Neuronal stem cell (in vitro differentiated cells): ENCODE measurements around the gene ETV5.

Experiments used
- DNase-seq: peaks from one replicate; pipeline ENCODE4 v3.0.0-alpha.2; 2013; ENCODE audit warnings: low spot score
- H2AFZ ChIP-seq: one replicate; pipeline ENCODE4 v1.6.1; 2013; ENCODE audit warnings: mild to moderate bottlenecking, low read length, inconsistent platforms
- H2AK5ac ChIP-seq: 2 replicates; pipeline ENCODE4 v1.6.1; 2013; ENCODE audit warnings: low read depth, mild to moderate bottlenecking, inconsistent platforms, low read length, moderate library complexity, mixed read lengths
- H2BK120ac ChIP-seq: 2 replicates; pipeline ENCODE4 v1.6.1; 2013; ENCODE audit warnings: low read depth, mild to moderate bottlenecking, inconsistent platforms, low read length, moderate library complexity, mixed read lengths
- H2BK12ac ChIP-seq: one replicate; pipeline ENCODE4 v1.6.1; 2013; ENCODE audit warnings: low read length, inconsistent platforms
- H2BK15ac ChIP-seq: 2 replicates; pipeline ENCODE4 v1.6.1; 2013; ENCODE audit warnings: mild to moderate bottlenecking, low read length, inconsistent platforms, mixed read lengths
- H2BK5ac ChIP-seq: one replicate; pipeline ENCODE4 v1.6.1; 2013; ENCODE audit warnings: inconsistent platforms, mild to moderate bottlenecking, low read length, moderate library complexity
- H3K14ac ChIP-seq: one replicate; pipeline ENCODE4 v1.6.1; 2013; ENCODE audit warnings: low read length, inconsistent platforms
- H3K18ac ChIP-seq: 2 replicates; pipeline ENCODE4 v1.6.1; 2013; ENCODE audit warnings: low read length, inconsistent platforms
- H3K23ac ChIP-seq: 2 replicates; pipeline ENCODE4 v1.6.1; 2013; ENCODE audit warnings: low read depth, mild to moderate bottlenecking, mixed read lengths, low read length, inconsistent platforms; ENCODE audit not compliant: poor library complexity
- H3K27ac ChIP-seq: replicated peaks from 3 replicates; pipeline ENCODE4 v1.5.1; 2013; ENCODE audit warnings: low read length, inconsistent platforms
- H3K27me3 ChIP-seq, 3 experiments: 2 replicates each; pipeline ENCODE4 v1.6.1; 2013; ENCODE audit warnings: low read length in 3 of 3, mild to moderate bottlenecking in 2 of 3, inconsistent platforms in 1 of 3, low read depth in 1 of 3, mixed read lengths in 1 of 3, moderate library complexity in 1 of 3; ENCODE audit not compliant: control insufficient read depth in 3 of 3, insufficient read depth in 3 of 3
- H3K36me3 ChIP-seq, 2 donors: replicated peaks in 1 of 2; 2 replicates each; pipeline ENCODE4 v1.6.1; 2013; ENCODE audit warnings: low read length in 2 of 2; ENCODE audit not compliant: control insufficient read depth in 2 of 2, insufficient read depth in 2 of 2
- H3K4ac ChIP-seq: 2 replicates; pipeline ENCODE4 v1.6.1; 2013; ENCODE audit warnings: inconsistent platforms, mild to moderate bottlenecking, low read length, moderate library complexity
- H3K4me1 ChIP-seq, 2 donors: 1 replicate in 1 of 2; 2 replicates in 1 of 2; pipeline ENCODE4 v1.6.1; 2013; ENCODE audit warnings: low read length in 2 of 2, low read depth in 1 of 2; ENCODE audit not compliant: control insufficient read depth in 2 of 2, insufficient read depth in 1 of 2
- H3K4me2 ChIP-seq: one replicate; pipeline ENCODE4 v1.6.1; 2013; ENCODE audit warnings: mild to moderate bottlenecking, low read length, inconsistent platforms; ENCODE audit not compliant: insufficient read depth, poor library complexity, severe bottlenecking
- H3K4me3 ChIP-seq, 2 donors: 2 replicates each; pipeline ENCODE4 v1.5.1; 2013; ENCODE audit warnings: low read length in 2 of 2, mild to moderate bottlenecking in 2 of 2, inconsistent platforms in 1 of 2, moderate library complexity in 1 of 2
- H3K79me1 ChIP-seq: one replicate; pipeline ENCODE4 v1.6.1; 2013; ENCODE audit warnings: low read depth, mild to moderate bottlenecking, inconsistent platforms, low read length, moderate library complexity
- H3K9ac ChIP-seq: one replicate; pipeline ENCODE4 v1.6.1; 2013; ENCODE audit warnings: mild to moderate bottlenecking, low read depth, low read length, inconsistent platforms; ENCODE audit not compliant: poor library complexity
- H3K9me3 ChIP-seq, 2 donors: replicated peaks in 1 of 2; 2 replicates each; pipeline versions ENCODE3 to v1.6.1; 2013; ENCODE audit warnings: low read length in 2 of 2, mild to moderate bottlenecking in 2 of 2, inconsistent platforms in 1 of 2, low read depth in 1 of 2, mixed read lengths in 1 of 2, moderate library complexity in 1 of 2; ENCODE audit not compliant: control insufficient read depth in 2 of 2, insufficient read depth in 1 of 2
- H4K8ac ChIP-seq: one replicate; pipeline ENCODE4 v1.6.1; 2013; ENCODE audit warnings: low read depth, mild to moderate bottlenecking, inconsistent platforms, low read length, moderate library complexity
- H4K91ac ChIP-seq: one replicate; pipeline ENCODE4 v1.6.1; 2013; ENCODE audit warnings: low read length, low read depth, mild to moderate bottlenecking, inconsistent platforms; ENCODE audit not compliant: poor library complexity
- WGBS, 2 donors: extraction: QIAGEN DNeasy Blood & Tissue Kit; methylation state at CpG; one replicate each; pipeline ENCODE4 v1.1.7; 2013; ENCODE audit warnings: missing lambda C conversion rate in 2 of 2, mixed read lengths in 1 of 2; ENCODE audit not compliant: insufficient read length in 2 of 2, insufficient replicate concordance in 1 of 2; ENCODE audit errors: extremely low coverage in 2 of 2; 5-methylcytosine and 5-hydroxymethylcytosine counted together

Gene ETV5

GRCh38 chr3:186096290-186096689, 12.6 kb downstream of the ETV5 start:
- Histone ChIP-seq H3K4ac (no peak overlapping the region), H2BK5ac (no peak overlapping the region), H3K23ac (no peak overlapping the region), H2AK5ac (no peak overlapping the region), H2BK12ac (no peak overlapping the region), H3K4me1 (peaks cover 26 to 39% of the 10 kb centered on the region in 2 donors), H3K36me3 (peaks cover 0 to 19% of the 10 kb centered on the region in 2 donors), H4K91ac (no peak overlapping the region), H3K4me2 (no peak overlapping the region), H3K18ac (no peak overlapping the region), H2BK120ac (no peak overlapping the region), H3K4me3 (no peak overlapping the region), H3K14ac (no peak overlapping the region), H4K8ac (no peak overlapping the region), H2AFZ (no peak overlapping the region), H3K79me1 (no peaks in the 10 kb centered on the region), H3K9ac (no peak overlapping the region), H3K9me3 (no peaks in the 10 kb centered on the region), H3K27me3 (no peaks in the 10 kb centered on the region), H3K27ac (peak overlapping the region; percentile 95), H2BK15ac (no peak overlapping the region)
- DNase-seq: no peak
- no CpG with 5 or more reads among the region's 2 CpGs for WGBS, 2 donors

- Histone ChIP-seq H3K4me3 (no peak overlapping the region), H3K4ac (no peak overlapping the region), H3K18ac (peak overlapping the region; percentile 77), H2BK12ac (no peak overlapping the region), H2BK5ac (no peak overlapping the region), H3K4me2 (no peak overlapping the region), H3K23ac (no peak overlapping the region), H2AK5ac (peak overlapping the region; percentile 26), H3K27me3 (no peaks in the 10 kb centered on the region), H3K9ac (no peak overlapping the region), H3K9me3 (no peaks in the 10 kb centered on the region), H2BK15ac (no peak overlapping the region), H3K36me3 (peaks cover 0 to 14% of the 10 kb centered on the region in 2 donors), H2BK120ac (no peak overlapping the region), H3K79me1 (no peaks in the 10 kb centered on the region), H2AFZ (no peak overlapping the region), H4K91ac (no peak overlapping the region), H4K8ac (no peak overlapping the region), H3K4me1 (peaks cover 26 to 37% of the 10 kb centered on the region in 2 donors), H3K27ac (peak overlapping the region; percentile 95), H3K14ac (no peak overlapping the region)
- no CpG with 5 or more reads among the region's 8 CpGs for WGBS, 2 donors
- DNase-seq: no peak
These were observed 13.3 kb downstream of the ETV5 start for GRCh38 chr3:186095561-186096081.

GRCh38 chr3:186094696-186095425, 14.0 kb downstream of the ETV5 start:
- no peak overlapping the region for H2BK15ac ChIP-seq
- H3K27ac ChIP-seq: no peak overlapping the region
- H3K14ac ChIP-seq: no peak overlapping the region
- no peaks in the 10 kb centered on the region for H3K79me1 ChIP-seq
- no peaks in the 10 kb centered on the region for H3K9me3 ChIP-seq
- no peak overlapping the region for H4K8ac ChIP-seq
- no peaks in the 10 kb centered on the region for H3K27me3 ChIP-seq
- H2BK120ac ChIP-seq: no peak overlapping the region
- H2AFZ ChIP-seq: no peak overlapping the region
- H3K36me3 ChIP-seq: peaks cover 0 to 9% of the 10 kb centered on the region in 2 donors
- H3K4me1 ChIP-seq: peaks cover 26 to 36% of the 10 kb centered on the region in 2 donors
- no CpG with 5 or more reads among the region's 7 CpGs for whole genome bisulfite sequencing, 2 donors
- no peak overlapping the region for H2AK5ac ChIP-seq
- no peak overlapping the region for H3K4me3 ChIP-seq
- no peak overlapping the region for H3K4ac ChIP-seq
- H3K4me2 ChIP-seq: no peak overlapping the region
- H2BK5ac ChIP-seq: no peak overlapping the region
- no peak overlapping the region for H4K91ac ChIP-seq
- H3K23ac ChIP-seq: no peak overlapping the region
- DNase-seq: no peak
- no peak overlapping the region for H3K18ac ChIP-seq
- H2BK12ac ChIP-seq: no peak overlapping the region
- no peak overlapping the region for H3K9ac ChIP-seq

- no peak overlapping the region for H2BK120ac ChIP-seq
- no peak overlapping the region for H4K91ac ChIP-seq
- no peak overlapping the region for H3K4me3 ChIP-seq
- no peak overlapping the region for H2AK5ac ChIP-seq
- H3K9me3 ChIP-seq: no peaks in the 10 kb centered on the region
- H2BK12ac ChIP-seq: no peak overlapping the region
- no peak for DNase-seq
- H3K4me1 ChIP-seq: peaks cover 26 to 32% of the 10 kb centered on the region in 2 donors
- no peak overlapping the region for H3K14ac ChIP-seq
- H3K23ac ChIP-seq: no peak overlapping the region
- H4K8ac ChIP-seq: no peak overlapping the region
- H2BK15ac ChIP-seq: no peak overlapping the region
- H3K18ac ChIP-seq: no peak overlapping the region
- no peaks in the 10 kb centered on the region for H3K27me3 ChIP-seq
- no peak overlapping the region for H3K4me2 ChIP-seq
- WGBS, 2 donors: no CpG with 5 or more reads among the region's 5 CpGs
- no peak overlapping the region for H3K27ac ChIP-seq
- no peaks in the 10 kb centered on the region for H3K79me1 ChIP-seq
- no peak overlapping the region for H3K4ac ChIP-seq
- no peak overlapping the region for H2AFZ ChIP-seq
- no peak overlapping the region for H3K9ac ChIP-seq
- H2BK5ac ChIP-seq: no peak overlapping the region
- H3K36me3 ChIP-seq: peaks cover 0 to 7% of the 10 kb centered on the region in 2 donors
These were observed 14.6 kb downstream of the ETV5 start for GRCh38 chr3:186094271-186094670.
